ENCODE results near the gene PIK3AP1.

DNA sequence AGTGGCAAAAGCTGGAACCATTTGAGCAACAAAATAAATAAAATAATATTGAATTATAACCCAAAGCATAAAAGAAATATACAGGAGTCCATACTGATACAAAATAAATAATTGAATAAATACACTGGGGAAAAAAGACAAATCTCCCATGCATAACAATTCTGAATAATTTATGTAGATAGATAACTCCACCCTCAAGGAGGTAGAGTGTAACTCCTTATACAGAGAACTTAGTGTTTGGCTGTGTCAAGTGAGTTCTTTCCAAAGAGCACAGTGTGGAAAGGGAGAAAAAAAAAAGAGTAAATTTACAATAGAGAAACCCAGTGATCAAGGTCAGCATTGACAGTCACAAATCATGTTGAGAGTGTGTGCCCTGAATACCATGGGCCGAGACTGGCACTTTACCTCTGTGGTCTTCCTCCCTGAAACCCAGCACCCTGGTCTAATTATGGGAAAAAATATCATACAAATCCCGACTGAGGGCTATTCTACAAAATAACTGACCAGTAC, 5.5 kb downstream of the PIK3AP1 start:
- TF ChIP-seq, protein P1, sequence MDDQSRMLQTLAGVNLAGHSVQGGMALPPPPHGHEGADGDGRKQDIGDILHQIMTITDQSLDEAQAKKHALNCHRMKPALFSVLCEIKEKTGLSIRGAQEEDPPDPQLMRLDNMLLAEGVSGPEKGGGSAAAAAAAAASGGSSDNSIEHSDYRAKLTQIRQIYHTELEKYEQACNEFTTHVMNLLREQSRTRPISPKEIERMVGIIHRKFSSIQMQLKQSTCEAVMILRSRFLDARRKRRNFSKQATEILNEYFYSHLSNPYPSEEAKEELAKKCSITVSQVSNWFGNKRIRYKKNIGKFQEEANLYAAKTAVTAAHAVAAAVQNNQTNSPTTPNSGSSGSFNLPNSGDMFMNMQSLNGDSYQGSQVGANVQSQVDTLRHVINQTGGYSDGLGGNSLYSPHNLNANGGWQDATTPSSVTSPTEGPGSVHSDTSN (IDR thresholded peaks at IDR 0.05; ENCODE audit: insufficient replicate concordance, low read depth, low read length), result no peak
- TF ChIP-seq, protein P2, sequence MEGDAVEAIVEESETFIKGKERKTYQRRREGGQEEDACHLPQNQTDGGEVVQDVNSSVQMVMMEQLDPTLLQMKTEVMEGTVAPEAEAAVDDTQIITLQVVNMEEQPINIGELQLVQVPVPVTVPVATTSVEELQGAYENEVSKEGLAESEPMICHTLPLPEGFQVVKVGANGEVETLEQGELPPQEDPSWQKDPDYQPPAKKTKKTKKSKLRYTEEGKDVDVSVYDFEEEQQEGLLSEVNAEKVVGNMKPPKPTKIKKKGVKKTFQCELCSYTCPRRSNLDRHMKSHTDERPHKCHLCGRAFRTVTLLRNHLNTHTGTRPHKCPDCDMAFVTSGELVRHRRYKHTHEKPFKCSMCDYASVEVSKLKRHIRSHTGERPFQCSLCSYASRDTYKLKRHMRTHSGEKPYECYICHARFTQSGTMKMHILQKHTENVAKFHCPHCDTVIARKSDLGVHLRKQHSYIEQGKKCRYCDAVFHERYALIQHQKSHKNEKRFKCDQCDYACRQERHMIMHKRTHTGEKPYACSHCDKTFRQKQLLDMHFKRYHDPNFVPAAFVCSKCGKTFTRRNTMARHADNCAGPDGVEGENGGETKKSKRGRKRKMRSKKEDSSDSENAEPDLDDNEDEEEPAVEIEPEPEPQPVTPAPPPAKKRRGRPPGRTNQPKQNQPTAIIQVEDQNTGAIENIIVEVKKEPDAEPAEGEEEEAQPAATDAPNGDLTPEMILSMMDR (IDR thresholded peaks at IDR 0.05 in 2 of 3, conservative IDR thresholded peaks at IDR 0.05 in 1 of 3; ENCODE audit: control insufficient read depth in 2 of 3, extremely low read depth in 1 of 3, insufficient read depth in 1 of 3, low read depth in 3 of 3, low read length in 3 of 3), result no peak

Data from GM12878 (cell line).